HepG2 (cell line): Measurements from ENCODE around the gene KHNYN. TPM values are rescaled to one million over a fixed set of nuclear protein-coding genes. Genes with fewer than 3 reads are reported as not detected.

Experiments used
- ATF1 ChIP-seq: IDR thresholded peaks from 2 replicates; pipeline ENCODE4 v1.6.1; 2016; ENCODE audit warnings: mild to moderate bottlenecking, control low read depth
- BRCA1 ChIP-seq: sonication (generic); formaldehyde crosslinking; IDR thresholded peaks from 2 replicates; pipeline ENCODE4 v1.4.0; 2020; ENCODE audit warnings: missing genetic modification reagents
- FOXP1 ChIP-seq, 2 experiments: fragments of 450-650 bp in 1 of 2; IDR thresholded peaks; 2 replicates each; pipeline ENCODE4 v1.6.1; 2017 to 2018; ENCODE audit warnings: antibody characterized with exemption in 1 of 2
- KAT7 ChIP-seq: IDR thresholded peaks from 2 replicates; pipeline ENCODE4 v1.6.1; 2018; ENCODE audit warnings: borderline replicate concordance, missing compliant biosample characterization
- MAZ ChIP-seq, 2 experiments: sonication (generic) in 1 of 2; formaldehyde crosslinking in 1 of 2; IDR thresholded peaks; 2 replicates each; pipeline versions ENCODE4 v1.5.0 to v1.6.1; 2012 to 2020; ENCODE audit warnings: low read depth in 2 of 2, mild to moderate bottlenecking in 2 of 2, borderline replicate concordance in 1 of 2, improper control_type of control experiment in 1 of 2, low read length in 1 of 2, missing genetic modification reagents in 1 of 2, moderate library complexity in 1 of 2
- NFKB2 ChIP-seq: sonication (generic); formaldehyde crosslinking; IDR thresholded peaks from 2 replicates; pipeline ENCODE4 v1.4.0; 2020; ENCODE audit warnings: missing genetic modification reagents, borderline replicate concordance
- PITX1 ChIP-seq: sonication (generic); formaldehyde crosslinking; IDR thresholded peaks from 2 replicates; pipeline ENCODE4 v1.5.1; 2020; ENCODE audit warnings: mild to moderate bottlenecking, missing genetic modification reagents
- SIX1 ChIP-seq: sonication (generic); formaldehyde crosslinking; IDR thresholded peaks from 2 replicates; pipeline ENCODE4 v1.4.0; 2020; ENCODE audit warnings: missing genetic modification reagents, borderline replicate concordance
- TBL1XR1 ChIP-seq: fragments of 150-350 bp; IDR thresholded peaks from 2 replicates; pipeline ENCODE4 v1.6.1; 2014; ENCODE audit warnings: borderline replicate concordance, low read length; ENCODE audit not compliant: partially characterized antibody
- TRIM22 ChIP-seq: fragments of 450-650 bp; IDR thresholded peaks from 2 replicates; pipeline ENCODE4 v1.6.1; 2017
- ZBTB26 ChIP-seq: IDR thresholded peaks from 2 replicates; pipeline ENCODE4 v1.6.1; 2016; ENCODE audit warnings: missing compliant biosample characterization, missing genetic modification reagents, borderline replicate concordance
- ZBTB37 ChIP-seq: sonication (generic); formaldehyde crosslinking; IDR thresholded peaks from 2 replicates; pipeline ENCODE4 v1.4.0; 2020; ENCODE audit warnings: mild to moderate bottlenecking, missing genetic modification reagents
- ZIK1 ChIP-seq: sonication (generic); formaldehyde crosslinking; IDR thresholded peaks from 2 replicates; pipeline ENCODE4 v1.5.0; 2020; ENCODE audit warnings: mild to moderate bottlenecking, low read depth, missing genetic modification reagents, borderline replicate concordance
- ZNF205 ChIP-seq: IDR thresholded peaks from 2 replicates; pipeline ENCODE4 v1.6.1; 2018; ENCODE audit warnings: missing biosample characterization, missing genetic modification reagents
- ZNF251 ChIP-seq: sonication (generic); formaldehyde crosslinking; IDR thresholded peaks from 2 replicates; pipeline ENCODE4 v1.9.0; 2021; ENCODE audit warnings: mild to moderate bottlenecking, missing genetic modification reagents
- ZNF260 ChIP-seq: sonication (generic); formaldehyde crosslinking; IDR thresholded peaks from 2 replicates; pipeline ENCODE4 v1.4.0; 2020; ENCODE audit warnings: missing genetic modification reagents, low read depth, mild to moderate bottlenecking, borderline replicate concordance
- ZNF382 ChIP-seq: sonication (generic); formaldehyde crosslinking; IDR thresholded peaks from 2 replicates; pipeline ENCODE4 v1.5.0; 2020; ENCODE audit warnings: missing genetic modification reagents, mild to moderate bottlenecking, borderline replicate concordance
- ZNF503 ChIP-seq: sonication (generic); formaldehyde crosslinking; IDR thresholded peaks from 2 replicates; pipeline ENCODE4 v1.4.0; 2020; ENCODE audit warnings: missing genetic modification reagents
- ZNF589 ChIP-seq: sonication (generic); formaldehyde crosslinking; conservative IDR thresholded peaks from 2 replicates; pipeline ENCODE4 v1.8.0; 2022; ENCODE audit warnings: mild to moderate bottlenecking, moderate library complexity, missing genetic modification reagents
- ZNF607 ChIP-seq: sonication (generic); formaldehyde crosslinking; IDR thresholded peaks from 2 replicates; pipeline ENCODE4 v1.5.1; 2020; ENCODE audit warnings: missing genetic modification reagents, mild to moderate bottlenecking, borderline replicate concordance
- ZNF7 ChIP-seq: IDR thresholded peaks from 2 replicates; pipeline ENCODE4 v1.6.1; 2016; ENCODE audit warnings: missing biosample characterization, missing genetic modification reagents
- ZNF790 ChIP-seq: sonication (generic); formaldehyde crosslinking; IDR thresholded peaks from 2 replicates; pipeline ENCODE4 v1.8.0; 2022; ENCODE audit warnings: missing genetic modification reagents, mild to moderate bottlenecking, borderline replicate concordance
- polyA plus RNA-seq, 8 experiments: library from polyadenylated mRNA; depleted of rRNA in 3 of 8; stranded (reverse) in 7 of 8; unstranded in 1 of 8; fragments of >200 nt; fragmentation: Illumina TruSeq in 4 of 8; extraction: Trizol in 4 of 8; gene quantifications; 2 replicates each; pipeline versions ENCODE4 v1.2.1 to v1.2.3, GENCODE V29; 2011 to 2016; ENCODE audit warnings: low read depth in 4 of 8, missing spikeins in 1 of 8, mixed read lengths in 1 of 8; ENCODE audit not compliant: insufficient read depth in 1 of 8
- total RNA-seq, 5 experiments: library from RNA; depleted of rRNA; stranded (reverse); fragments of >200 nt; fragmentation: Illumina TruSeq; extraction: Trizol; gene quantifications; 2 replicates each; pipeline ENCODE4 v1.2.3, GENCODE V29; 2016; ENCODE audit warnings: low read depth in 1 of 5

Gene KHNYN
- total and polyA plus RNA-seq, 2 of the 13 experiments (the other 11 are each of a cell fraction or from before 2014, with no cell fraction given), result 52.8 to 75.7 TPM

DNA sequence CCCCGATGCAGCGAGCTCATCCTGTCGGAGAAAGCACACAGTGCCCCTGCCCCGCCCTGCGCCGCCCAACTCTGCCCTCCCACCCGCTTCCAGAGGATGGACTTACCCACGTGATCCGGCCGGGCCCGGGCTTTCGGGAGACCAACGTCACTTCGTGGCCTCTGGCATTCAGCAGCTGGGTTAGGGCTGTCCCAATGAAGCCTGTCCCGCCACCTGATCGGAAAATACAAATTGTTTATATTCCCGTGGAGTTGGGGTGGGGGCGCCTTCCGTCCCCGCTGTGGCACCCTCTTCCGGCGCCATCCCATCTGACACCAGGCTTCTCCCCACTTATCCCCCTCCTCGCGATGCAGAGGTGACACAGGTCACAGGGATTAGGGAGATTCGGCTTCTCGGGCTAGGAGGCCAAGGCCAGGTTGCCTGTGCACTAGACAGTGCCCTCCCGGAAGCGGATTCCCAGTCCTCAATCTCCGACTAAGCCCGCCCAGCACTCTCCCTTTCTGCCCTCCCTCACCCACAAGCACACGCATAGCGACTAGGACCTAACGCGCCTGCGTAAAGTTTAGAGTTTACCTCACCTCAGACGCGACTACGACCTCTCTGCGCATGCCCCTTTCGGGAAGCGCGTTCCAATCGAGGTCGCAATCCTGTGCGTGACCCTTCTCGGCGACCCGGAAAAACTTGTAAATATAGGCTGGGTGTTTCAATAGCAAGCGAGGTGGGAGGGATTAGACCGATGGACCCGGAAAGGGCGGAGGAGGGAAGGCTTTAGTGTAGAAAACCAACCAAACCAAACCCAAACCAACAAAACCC lies 12.7 kb downstream of the KHNYN start, which contains the start of gene SDR39U1 (continued):
- TF ChIP-seq ZNF790 (peak; percentile 94; the same call in 1 of the 2 replicates), KAT7 (CRISPR knock-in tag) (peak; percentile 97), NFKB2 (CRISPR knock-in tag) (peak; percentile 99), ZBTB37 (CRISPR knock-in tag) (peak; percentile 93), ZIK1 (peak; percentile 94), PITX1 (CRISPR knock-in tag) (peak; percentile 91), ZNF251 (CRISPR knock-in tag) (peak; percentile 89; the same call in 1 of the 2 replicates), SIX1 (CRISPR knock-in tag) (peak; percentile 51; the same call in 1 of the 2 replicates), ZNF205 (CRISPR knock-in tag) (peak; percentile 27), ZNF607 (CRISPR knock-in tag) (peak; percentile 97), TRIM22 (no peak), BRCA1 (CRISPR knock-in tag) (peak; percentile 91; the same call in 1 of the 2 replicates), FOXP1 (IDR thresholded peaks at IDR 0.05) (no peak), FOXP1 (CRISPR knock-in tag; IDR thresholded peaks at IDR 0.05) (0 out of 2 replicates have a peak, but pooled peaks have one; percentile 2), ZNF260 (CRISPR knock-in tag) (peak; percentile 40; the same call in 1 of the 2 replicates), ATF1 (CRISPR knock-in tag) (peak; percentile 95), TBL1XR1 (peak; percentile 94), ZNF503 (CRISPR knock-in tag) (no peak; the same call in none of the 2 replicates), ZNF7 (CRISPR knock-in tag) (no peak), MAZ (IDR thresholded peaks at IDR 0.05; ENCODE audit: borderline replicate concordance, low read depth, low read length) (no peak; the same call in none of the 2 replicates), MAZ (CRISPR knock-in tag; IDR thresholded peaks at IDR 0.05; ENCODE audit: low read depth) (peak; percentile 97), ZNF382 (CRISPR knock-in tag) (no peak), ZNF589 (peak; percentile 97; the same call in 1 of the 2 replicates), ZBTB26 (CRISPR knock-in tag) (peak; percentile 88)
